HG03354 (cell line): ENCODE results near the gene TUBB8B.
"Not testable (repeated sequence)": the region's sequence is repeated elsewhere in the genome, so short reads cannot be mapped to it uniquely, and the experiment has no call there.

Experiments used
- ATAC-seq: cut with Tn5 transposase; IDR thresholded peaks from one replicate; pipeline ENCODE4 v1.9.1; 2021; ENCODE audit warnings: mild to moderate bottlenecking; ENCODE audit not compliant: unreplicated experiment, poor library complexity, severe bottlenecking

TUBB8B gene

DNA sequence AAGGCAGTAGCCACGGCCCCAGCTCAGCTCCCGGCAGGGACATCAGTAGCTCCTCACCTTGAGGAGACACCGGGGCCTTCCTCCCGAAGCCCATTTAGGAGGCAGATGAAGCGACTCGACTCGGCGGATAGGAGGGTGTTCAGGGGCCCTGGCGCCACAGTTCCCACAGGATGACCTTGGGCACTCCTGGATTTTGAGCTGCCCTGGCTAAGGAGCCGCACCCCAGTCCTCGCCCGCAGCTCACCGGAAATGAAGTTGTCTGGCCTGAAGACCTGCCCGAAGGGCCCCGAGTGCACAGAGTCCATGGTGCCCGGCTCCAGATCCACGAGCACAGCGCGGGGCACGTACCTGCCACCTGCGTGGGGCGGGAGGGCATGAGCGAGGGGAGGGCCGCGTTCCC lies 719 bp downstream of the TUBB8B start:
- ATAC-seq, result not testable (repeated sequence)

GRCh38 chr18:13177-13576 lies 36.2 kb downstream of the TUBB8B start:
- not testable (repeated sequence) for ATAC-seq

DNA sequence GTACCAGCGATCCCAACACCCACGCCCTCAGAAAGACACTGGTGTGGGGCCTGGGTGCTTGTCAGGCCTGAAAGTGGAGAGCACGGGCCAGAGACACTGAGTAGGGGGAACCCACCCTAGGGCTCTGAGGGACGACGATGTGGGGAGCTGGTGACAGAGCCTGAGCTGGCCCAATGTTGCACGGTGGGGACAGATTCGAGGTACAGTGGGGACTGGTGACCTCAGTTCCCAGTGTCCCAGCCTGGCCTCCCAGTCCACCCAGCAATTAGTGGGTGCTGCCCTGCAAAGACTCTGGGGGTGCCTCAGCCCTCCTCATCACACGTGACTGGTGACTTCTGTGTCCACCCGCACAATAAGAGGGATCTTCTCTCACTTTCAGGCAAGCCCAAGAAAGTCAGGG lies 36.6 kb downstream of the TUBB8B start:
- not testable (repeated sequence) for ATAC-seq

DNA sequence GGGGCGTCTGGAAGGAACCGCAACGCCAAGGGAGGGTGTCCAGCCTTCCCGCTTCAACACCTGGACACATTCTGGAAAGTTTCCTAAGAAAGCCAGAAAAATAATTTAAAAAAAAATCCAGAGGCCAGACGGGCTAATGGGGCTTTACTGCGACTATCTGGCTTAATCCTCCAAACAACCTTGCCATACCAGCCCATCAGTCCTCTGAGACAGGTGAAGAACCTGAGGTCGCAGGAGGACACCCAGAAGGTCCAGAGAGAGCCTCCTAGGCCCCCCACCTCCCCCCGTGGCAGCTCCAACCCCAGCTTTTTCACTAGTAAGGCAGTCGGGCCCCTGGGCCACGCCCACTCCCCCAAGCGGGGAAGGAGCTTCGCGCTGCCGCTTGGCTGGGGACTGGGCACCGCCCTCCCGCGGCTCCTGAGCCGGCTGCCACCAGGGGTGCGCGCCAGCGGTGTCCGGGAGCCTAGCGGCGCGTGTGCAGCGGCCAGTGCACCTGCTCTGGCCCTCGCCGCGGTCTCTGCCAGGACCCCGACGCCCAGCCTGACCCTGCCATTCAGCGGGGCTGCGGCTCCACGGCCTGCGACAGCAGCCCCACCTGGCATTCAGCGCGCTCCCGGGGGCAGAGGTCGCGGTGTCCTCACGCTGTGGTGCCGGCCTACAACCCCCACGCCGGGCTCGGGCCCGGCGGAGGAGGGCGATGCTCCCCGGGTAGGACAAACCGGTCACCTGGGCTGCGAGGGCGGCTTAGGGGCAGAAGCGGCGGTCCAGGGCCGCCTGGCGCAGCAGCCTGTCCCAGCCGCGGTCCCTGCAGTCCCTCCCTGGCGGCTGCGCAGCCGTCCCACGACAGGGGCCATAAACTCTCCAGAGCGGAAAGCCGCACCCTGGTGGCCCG lies 37.8 kb downstream of the TUBB8B start:
- not testable (repeated sequence) for ATAC-seq

DNA sequence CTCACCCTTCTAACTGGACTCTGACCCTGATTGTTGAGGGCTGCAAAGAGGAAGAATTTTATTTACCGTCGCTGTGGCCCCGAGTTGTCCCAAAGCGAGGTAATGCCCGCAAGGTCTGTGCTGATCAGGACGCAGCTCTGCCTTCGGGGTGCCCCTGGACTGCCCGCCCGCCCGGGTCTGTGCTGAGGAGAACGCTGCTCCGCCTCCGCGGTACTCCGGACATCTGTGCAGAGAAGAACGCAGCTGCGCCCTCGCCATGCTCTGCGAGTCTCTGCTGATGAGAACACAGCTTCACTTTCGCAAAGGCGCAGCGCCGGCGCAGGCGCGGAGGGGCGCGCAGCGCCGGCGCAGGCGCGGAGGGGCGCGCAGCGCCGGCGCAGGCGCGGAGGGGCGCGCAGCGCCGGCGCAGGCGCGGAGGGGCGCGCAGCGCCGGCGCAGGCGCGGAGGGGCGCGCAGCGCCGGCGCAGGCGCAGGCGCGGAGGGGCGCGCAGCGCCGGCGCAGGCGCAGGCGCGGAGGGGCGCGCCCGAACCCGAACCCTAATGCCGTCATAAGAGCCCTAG lies 38.7 kb downstream of the TUBB8B start:
- ATAC-seq, result not testable (repeated sequence)

GRCh38 chr18:9937-10336 lies 39.5 kb downstream of the TUBB8B start:
- not testable (repeated sequence) for ATAC-seq
